ENCODE data around the gene OSBP. TPM values are rescaled to one million over a fixed set of nuclear protein-coding genes. Genes with fewer than 3 reads are reported as not detected.

OSBP gene, protein sequence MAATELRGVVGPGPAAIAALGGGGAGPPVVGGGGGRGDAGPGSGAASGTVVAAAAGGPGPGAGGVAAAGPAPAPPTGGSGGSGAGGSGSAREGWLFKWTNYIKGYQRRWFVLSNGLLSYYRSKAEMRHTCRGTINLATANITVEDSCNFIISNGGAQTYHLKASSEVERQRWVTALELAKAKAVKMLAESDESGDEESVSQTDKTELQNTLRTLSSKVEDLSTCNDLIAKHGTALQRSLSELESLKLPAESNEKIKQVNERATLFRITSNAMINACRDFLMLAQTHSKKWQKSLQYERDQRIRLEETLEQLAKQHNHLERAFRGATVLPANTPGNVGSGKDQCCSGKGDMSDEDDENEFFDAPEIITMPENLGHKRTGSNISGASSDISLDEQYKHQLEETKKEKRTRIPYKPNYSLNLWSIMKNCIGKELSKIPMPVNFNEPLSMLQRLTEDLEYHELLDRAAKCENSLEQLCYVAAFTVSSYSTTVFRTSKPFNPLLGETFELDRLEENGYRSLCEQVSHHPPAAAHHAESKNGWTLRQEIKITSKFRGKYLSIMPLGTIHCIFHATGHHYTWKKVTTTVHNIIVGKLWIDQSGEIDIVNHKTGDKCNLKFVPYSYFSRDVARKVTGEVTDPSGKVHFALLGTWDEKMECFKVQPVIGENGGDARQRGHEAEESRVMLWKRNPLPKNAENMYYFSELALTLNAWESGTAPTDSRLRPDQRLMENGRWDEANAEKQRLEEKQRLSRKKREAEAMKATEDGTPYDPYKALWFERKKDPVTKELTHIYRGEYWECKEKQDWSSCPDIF
- total RNA-seq: 10 to 100 TPM; 42.4 to 48.2 (median 43.9) TPM

DNA sequence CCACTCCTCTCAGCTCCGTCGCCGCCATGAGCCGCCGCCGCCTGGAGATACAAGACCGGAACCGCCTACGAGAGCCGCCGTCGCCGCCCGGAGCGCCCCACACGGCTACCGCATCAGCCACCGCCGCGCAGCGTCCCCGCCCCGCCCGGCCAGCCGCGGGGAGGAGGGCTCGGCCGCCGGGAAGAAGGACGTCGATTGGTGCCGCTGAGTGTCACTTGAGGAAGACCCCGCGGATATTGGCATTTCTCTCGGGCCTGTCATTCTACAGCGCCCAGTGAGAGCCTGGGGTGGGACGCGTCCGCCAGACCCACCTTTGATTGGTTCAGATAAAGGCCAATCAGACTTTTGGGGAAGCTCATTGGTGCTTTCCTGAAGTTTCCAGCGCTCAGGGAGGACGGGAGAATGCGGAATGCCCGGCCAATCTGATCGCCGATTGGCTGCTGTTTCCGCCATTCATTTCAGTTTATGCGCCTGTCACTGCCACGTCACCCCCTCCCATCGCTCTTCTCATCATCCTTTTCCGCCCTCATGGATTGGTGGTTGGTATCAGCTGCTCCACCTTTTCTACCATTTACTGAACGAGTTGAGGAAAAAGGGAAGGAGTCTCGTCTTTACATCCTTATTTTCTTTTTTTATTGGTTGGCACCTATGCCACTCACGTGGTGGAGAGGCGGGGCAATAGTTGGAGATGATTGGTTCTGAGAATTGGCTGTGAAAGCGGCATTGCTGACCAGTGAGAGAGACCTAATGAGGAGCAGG, at the start of gene OSBP:
TSS of gene OSBP (minus strand) at position 138 of the 759 bp plus-strand sequence. CDS start at position 28, 110 bp downstream.
- intact Hi-C loops (cut with DNase I; ENCODE audit: low total_unique reads): no loop called here
- no peaks in the 10 kb centered on the region for H3K9me3 ChIP-seq
- H3K4me3 ChIP-seq: peak within 1 kb of the TSS; percentile 83 to 86 (median 83)
- no peaks in the 10 kb centered on the region for H3K36me3 ChIP-seq
- TF ChIP-seq POLR2A (IDR thresholded peaks at IDR 0.05) (peak; percentile 33), POLR2AphosphoS5 (IDR thresholded peaks at IDR 0.05) (peak; percentile 40 to 94 (median 70))
- TF ChIP-seq, protein P1, sequence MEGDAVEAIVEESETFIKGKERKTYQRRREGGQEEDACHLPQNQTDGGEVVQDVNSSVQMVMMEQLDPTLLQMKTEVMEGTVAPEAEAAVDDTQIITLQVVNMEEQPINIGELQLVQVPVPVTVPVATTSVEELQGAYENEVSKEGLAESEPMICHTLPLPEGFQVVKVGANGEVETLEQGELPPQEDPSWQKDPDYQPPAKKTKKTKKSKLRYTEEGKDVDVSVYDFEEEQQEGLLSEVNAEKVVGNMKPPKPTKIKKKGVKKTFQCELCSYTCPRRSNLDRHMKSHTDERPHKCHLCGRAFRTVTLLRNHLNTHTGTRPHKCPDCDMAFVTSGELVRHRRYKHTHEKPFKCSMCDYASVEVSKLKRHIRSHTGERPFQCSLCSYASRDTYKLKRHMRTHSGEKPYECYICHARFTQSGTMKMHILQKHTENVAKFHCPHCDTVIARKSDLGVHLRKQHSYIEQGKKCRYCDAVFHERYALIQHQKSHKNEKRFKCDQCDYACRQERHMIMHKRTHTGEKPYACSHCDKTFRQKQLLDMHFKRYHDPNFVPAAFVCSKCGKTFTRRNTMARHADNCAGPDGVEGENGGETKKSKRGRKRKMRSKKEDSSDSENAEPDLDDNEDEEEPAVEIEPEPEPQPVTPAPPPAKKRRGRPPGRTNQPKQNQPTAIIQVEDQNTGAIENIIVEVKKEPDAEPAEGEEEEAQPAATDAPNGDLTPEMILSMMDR (IDR thresholded peaks at IDR 0.05): no peak
- H3K4me1 ChIP-seq: peaks cover 0 to 29% of the 10 kb centered on the region in 2 donors
- DNase-seq (ENCODE audit: low spot score in 2 of 2): peak; percentile 99 to 100
- H3K27me3 ChIP-seq: no peaks in the 10 kb centered on the region
- H3K27ac ChIP-seq: peak within 1 kb of the TSS; percentile 95 to 98

DNA sequence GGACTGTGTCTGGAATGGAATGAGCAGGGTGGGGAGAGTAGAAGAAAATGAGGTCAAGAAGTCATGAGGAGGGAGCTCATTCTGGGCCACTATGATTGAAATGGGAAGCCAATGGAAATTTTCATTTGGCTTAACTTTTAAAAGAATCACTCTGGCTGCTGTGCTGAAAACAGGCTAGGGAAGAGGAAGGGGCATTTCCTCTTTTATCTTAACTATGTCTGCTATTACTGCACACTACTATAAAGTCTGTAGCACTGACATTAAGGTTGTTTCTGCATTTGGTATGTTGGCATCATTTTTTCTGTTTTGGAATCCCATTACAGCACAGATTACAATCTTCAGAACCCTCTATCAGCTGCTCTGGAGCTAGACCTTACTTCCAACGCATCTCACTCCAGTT, 45.0 kb upstream of the OSBP start:
- no peak for TF ChIP-seq POLR2A (IDR thresholded peaks at IDR 0.05)
- TF ChIP-seq POLR2AphosphoS5 (IDR thresholded peaks at IDR 0.05): no peak
- TF ChIP-seq, protein P1 (IDR thresholded peaks at IDR 0.05): no peak
- Histone ChIP-seq H3K4me3 (no peak overlapping the region), H3K9me3 (no peaks in the 10 kb centered on the region), H3K4me1 (no peaks in the 10 kb centered on the region), H3K27me3 (no peaks in the 10 kb centered on the region), H3K27ac (no peak overlapping the region), H3K36me3 (peaks cover 10% of the 10 kb centered on the region)
- DNase-seq (ENCODE audit: low spot score in 2 of 2): no peak
- intact Hi-C loops (cut with DNase I; ENCODE audit: low total_unique reads): no loop called here

DNA sequence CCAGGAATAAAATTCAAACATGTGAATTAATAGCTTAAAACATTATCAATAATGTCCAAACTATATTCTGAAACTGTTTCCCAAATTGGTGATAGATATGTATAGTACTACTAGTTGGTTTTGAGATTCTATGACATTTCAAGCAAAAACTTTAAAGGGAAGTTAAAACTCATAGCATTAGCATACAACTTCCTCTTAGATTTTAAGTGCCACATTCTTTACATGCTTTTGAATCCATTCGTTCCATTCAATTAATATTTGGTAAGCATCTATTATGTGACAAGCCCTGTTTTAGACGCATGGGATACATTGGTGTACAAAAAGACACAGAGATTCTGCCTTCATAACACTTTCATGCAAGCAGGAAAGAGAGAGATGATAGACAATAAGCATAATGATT, 44.4 kb upstream of the OSBP start:
- TF ChIP-seq, protein P1 (IDR thresholded peaks at IDR 0.05): no peak
- no peak for TF ChIP-seq POLR2AphosphoS5 (IDR thresholded peaks at IDR 0.05)
- no peak for TF ChIP-seq POLR2A (IDR thresholded peaks at IDR 0.05)
- peaks cover 10% of the 10 kb centered on the region for H3K36me3 ChIP-seq
- intact Hi-C loops (cut with DNase I; ENCODE audit: low total_unique reads): no loop called here

GRCh38 chr11:59658036-59658435, 42.5 kb upstream of the OSBP start:
- Histone ChIP-seq H3K4me1 (no peaks in the 10 kb centered on the region), H3K9me3 (no peaks in the 10 kb centered on the region), H3K4me3 (no peak overlapping the region), H3K36me3 (peaks cover 16% of the 10 kb centered on the region), H3K27ac (no peak overlapping the region), H3K27me3 (no peaks in the 10 kb centered on the region)
- no peak for DNase-seq (ENCODE audit: low spot score in 2 of 2)
- TF ChIP-seq POLR2A (IDR thresholded peaks at IDR 0.05) (no peak), POLR2AphosphoS5 (IDR thresholded peaks at IDR 0.05) (no peak)
- TF ChIP-seq, protein P1 (IDR thresholded peaks at IDR 0.05): no peak
- intact Hi-C loops (cut with DNase I; ENCODE audit: low total_unique reads): no loop called here

More for the DNA sequence above, 44.4 kb upstream of the OSBP start:
- Histone ChIP-seq H3K4me3 (no peak overlapping the region), H3K9me3 (no peaks in the 10 kb centered on the region), H3K27me3 (no peaks in the 10 kb centered on the region), H3K27ac (no peak overlapping the region), H3K4me1 (no peaks in the 10 kb centered on the region)
- DNase-seq (ENCODE audit: low spot score in 2 of 2): no peak
